Aorta (tissue), 5 donors: ENCODE measurements around the gene KRTAP5-2. TPM values are rescaled to one million over a fixed set of nuclear protein-coding genes. Genes with fewer than 3 reads are reported as not detected.

Source experiments
- ATAC-seq: fragments of 200-7000 bp; cut with Tn5 transposase; one replicate; pipeline ENCODE4 v1.9.1; 2022; ENCODE audit warnings: moderate library complexity; ENCODE audit not compliant: low FRiP score
- DNase-seq, 2 donors: peaks; one replicate each; pipeline ENCODE4 v3.0.0-alpha.2; 2020
- H3K27ac ChIP-seq, 2 donors: one replicate each; pipeline ENCODE4 v1.5.1; 2013; ENCODE audit warnings: low read length in 2 of 2, mild to moderate bottlenecking in 2 of 2, moderate library complexity in 2 of 2, control low read depth in 1 of 2, inconsistent platforms in 1 of 2, low read depth in 1 of 2
- H3K27me3 ChIP-seq, 2 donors: one replicate each; pipeline ENCODE4 v1.6.1; 2013; ENCODE audit warnings: control low read depth in 1 of 2, low read length in 1 of 2, mild to moderate bottlenecking in 1 of 2, moderate library complexity in 1 of 2; ENCODE audit not compliant: insufficient read depth in 2 of 2, control insufficient read depth in 1 of 2
- H3K36me3 ChIP-seq, 2 donors: one replicate each; pipeline ENCODE4 v1.6.1; 2013; ENCODE audit warnings: control low read depth in 1 of 2, low read length in 1 of 2, mild to moderate bottlenecking in 1 of 2; ENCODE audit not compliant: insufficient read depth in 2 of 2, control insufficient read depth in 1 of 2
- H3K4me1 ChIP-seq, 2 donors: one replicate each; pipeline ENCODE4 v1.6.1; 2013; ENCODE audit warnings: low read length in 2 of 2, control low read depth in 1 of 2, mild to moderate bottlenecking in 1 of 2, moderate library complexity in 1 of 2; ENCODE audit not compliant: insufficient read depth in 2 of 2, control insufficient read depth in 1 of 2
- H3K4me3 ChIP-seq, 2 donors: one replicate each; pipeline ENCODE4 v1.5.1; 2013; ENCODE audit warnings: low read length in 2 of 2, control low read depth in 1 of 2, mild to moderate bottlenecking in 1 of 2
- H3K9me3 ChIP-seq: one replicate; pipeline ENCODE4 v1.6.1; 2013; ENCODE audit warnings: mild to moderate bottlenecking, low read length; ENCODE audit not compliant: control insufficient read depth
- WGBS, 2 donors: extraction: QIAGEN DNeasy Blood & Tissue Kit; methylation state at CpG; one replicate each; pipeline ENCODE4 v1.1.7; 2013; 5-methylcytosine and 5-hydroxymethylcytosine counted together
- intact Hi-C, 2 donors: fragments of 100-400 bp; cut with DNase I; formaldehyde crosslinking; loops; one replicate each; pipeline versions ENCODE4 v1.14.2 to v1.15.0; 2022
- polyA plus RNA-seq, 2 donors: library from polyadenylated mRNA; stranded (reverse); fragments of 200-250 nt; gene quantifications; one replicate each; pipeline ENCODE4 v1.2.3, GENCODE V29; 2013
- total RNA-seq, 2 donors: library from RNA; stranded (reverse); fragmentation: NEBNext Ultra II Directional; extraction: Animal tissue kit (Norgen Biotek cat#: 25700); gene quantifications; one replicate each; pipeline ENCODE4 v1.2.1, GENCODE V29; 2021
- donor health status: healthy with polysubstance abuse.
- donor health status: Bipolar disorder and iron deficiency.
- donor health status: DM: no; HTN: no; CAD: no.
- donor health status: DM: no; HTN: no; CAD: no.
- donor health status: DM: yes; HTN: yes; CAD: no.

KRTAP5-2 gene
- total and polyA plus RNA-seq, 4 donors = not detected

- WGBS, 2 donors = 83 to 85% methylated on average over 14 of the region's 14 CpGs
- no peaks in the 10 kb centered on the region for H3K36me3 ChIP-seq
- no peak overlapping the region for H3K27ac ChIP-seq
- intact Hi-C loops = no loop called here
- no peaks in the 10 kb centered on the region for H3K27me3 ChIP-seq
- ATAC-seq (no peak), DNase-seq (no peak)
- no peaks in the 10 kb centered on the region for H3K4me1 ChIP-seq
- no peak overlapping the region for H3K4me3 ChIP-seq
- no peaks in the 10 kb centered on the region for H3K9me3 ChIP-seq
Observed at GRCh38 chr11:1562469-1563148, 35.5 kb downstream of the KRTAP5-2 start.

DNA sequence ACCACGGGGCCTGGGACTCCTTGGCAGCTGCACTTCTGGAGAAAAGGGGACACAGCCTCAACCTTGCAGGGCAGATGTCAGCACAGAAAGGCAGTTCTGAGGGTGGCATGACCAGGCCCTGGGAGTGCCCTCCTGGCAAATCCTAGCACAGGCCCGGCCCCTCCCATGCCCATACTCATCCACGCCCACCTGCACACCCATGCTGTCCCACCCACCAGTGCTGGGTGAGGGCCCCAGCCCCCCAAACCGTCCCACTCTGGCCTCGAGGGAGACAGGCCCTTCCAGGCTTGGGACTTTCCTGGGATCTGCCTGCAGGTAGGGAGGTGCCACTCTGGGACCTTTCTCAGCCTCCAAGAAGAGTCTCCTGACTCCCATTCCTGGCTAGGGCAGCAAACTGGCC is 36.1 kb downstream of the KRTAP5-2 start:
- DNase-seq (peak in 1 of 2 donors; percentile 44), ATAC-seq (no peak)
- 77 to 80% methylated on average over 5 of the region's 5 CpGs for WGBS, 2 donors
- peaks cover 0 to 3% of the 10 kb centered on the region in 2 donors for H3K36me3 ChIP-seq
- no peaks in the 10 kb centered on the region for H3K27me3 ChIP-seq
- H3K4me1 ChIP-seq = no peaks in the 10 kb centered on the region
- H3K27ac ChIP-seq = no peak overlapping the region
- H3K4me3 ChIP-seq = no peak overlapping the region
- intact Hi-C loops = no loop called here
- no peaks in the 10 kb centered on the region for H3K9me3 ChIP-seq

- Histone ChIP-seq H3K36me3 (peaks cover 0 to 3% of the 10 kb centered on the region in 2 donors), H3K27ac (no peak overlapping the region), H3K9me3 (no peaks in the 10 kb centered on the region), H3K4me3 (no peak overlapping the region), H3K4me1 (no peaks in the 10 kb centered on the region), H3K27me3 (no peaks in the 10 kb centered on the region)
- 88 to 94% methylated on average over 17 of the region's 17 CpGs for WGBS, 2 donors
- ATAC-seq (no peak), DNase-seq (peak in 1 of 2 donors; percentile 45)
- intact Hi-C loops = no loop called here
Observed at GRCh38 chr11:1561266-1561665, 36.8 kb downstream of the KRTAP5-2 start.

DNA sequence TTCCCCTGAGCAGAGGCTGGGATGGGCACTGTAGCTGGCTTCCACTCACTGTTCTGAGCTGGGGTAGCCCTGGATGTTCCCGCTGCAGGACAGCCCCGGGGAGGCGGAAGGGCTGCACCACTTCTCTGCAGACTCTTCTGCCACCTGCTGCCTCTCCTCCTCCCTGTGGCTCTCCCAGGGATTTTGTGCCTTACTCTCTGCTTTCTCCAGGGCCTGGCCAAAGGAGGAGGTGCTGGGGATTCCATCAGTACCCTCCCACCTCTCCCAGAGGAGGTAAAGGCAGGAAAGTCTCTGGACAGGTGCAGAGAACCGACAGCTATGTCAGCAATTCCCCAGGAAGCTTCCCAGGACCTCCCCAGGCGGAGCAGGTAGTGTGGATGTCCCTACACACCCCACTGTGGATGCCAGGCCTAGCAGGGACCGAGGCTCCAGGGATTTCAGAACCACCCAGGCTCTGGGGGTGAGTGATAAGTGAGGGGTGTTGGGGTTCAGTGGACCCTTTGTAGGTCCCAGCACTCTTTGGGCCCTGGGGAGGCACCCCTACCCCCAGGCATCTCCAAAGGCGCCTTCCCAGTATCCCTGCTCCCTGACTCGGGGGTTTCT is 37.3 kb downstream of the KRTAP5-2 start:
- Histone ChIP-seq H3K4me3 (no peak overlapping the region), H3K9me3 (no peaks in the 10 kb centered on the region), H3K4me1 (no peaks in the 10 kb centered on the region), H3K27me3 (no peaks in the 10 kb centered on the region), H3K27ac (no peak overlapping the region), H3K36me3 (peaks cover 0 to 3% of the 10 kb centered on the region in 2 donors)
- no peak for ATAC-seq
- intact Hi-C loops = no loop called here
- 89% methylated on average over 8 of the region's 8 CpGs for WGBS, 2 donors
- no peak for DNase-seq

DNA sequence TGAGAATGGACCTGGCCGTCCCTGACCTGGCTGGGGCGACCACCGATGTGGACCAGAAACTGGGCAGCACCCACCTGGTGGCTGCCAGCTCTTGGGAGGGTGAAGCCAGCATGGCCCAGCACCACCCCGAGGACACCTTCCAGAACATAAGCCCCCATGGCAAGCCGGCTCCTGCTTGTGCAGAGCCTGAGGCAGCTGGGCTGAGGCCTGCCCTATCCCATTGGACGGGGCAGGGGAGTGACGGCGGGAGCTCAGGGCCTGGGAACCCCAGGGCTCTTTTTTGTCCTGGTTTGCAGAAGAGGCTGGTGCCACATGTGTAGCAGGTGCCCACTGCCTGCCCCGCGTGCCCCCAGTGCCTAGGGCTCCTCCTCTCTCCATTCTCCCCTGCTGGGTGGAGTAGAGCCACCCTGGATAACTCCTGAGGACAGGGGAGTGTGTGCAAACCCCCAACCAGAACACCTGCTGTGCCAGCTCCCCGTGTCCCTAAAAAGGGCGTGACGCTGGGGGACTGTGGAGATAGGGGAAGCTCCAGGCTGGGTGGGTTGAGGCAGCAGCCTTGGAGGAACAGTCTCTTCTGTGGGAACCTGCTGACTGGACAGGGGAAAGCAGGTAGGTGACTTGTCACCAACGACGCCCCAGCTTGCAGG is 38.0 kb downstream of the KRTAP5-2 start:
- H3K4me3 ChIP-seq = no peak overlapping the region
- intact Hi-C loops = no loop called here
- no peaks in the 10 kb centered on the region for H3K27me3 ChIP-seq
- H3K27ac ChIP-seq = peak overlapping the region in 1 of 2 donors; percentile 13
- no peak for ATAC-seq
- 53 to 60% methylated on average over 15 of the region's 15 CpGs for WGBS, 2 donors
- no peaks in the 10 kb centered on the region for H3K9me3 ChIP-seq
- H3K36me3 ChIP-seq = peaks cover 0 to 3% of the 10 kb centered on the region in 2 donors
- DNase-seq = peak; percentile 40 to 77
- no peaks in the 10 kb centered on the region for H3K4me1 ChIP-seq

GRCh38 chr11:1559111-1559951 is 38.8 kb downstream of the KRTAP5-2 start:
- intact Hi-C loops = loop anchor here in 1 of 2 donors (5.0 kb wide), 1 partner anchor 268 kb away; no protein-coding TSS in a partner anchor
- 2 to 6% methylated on average over 27 to 29 of the region's 29 CpGs for WGBS, 2 donors
- Histone ChIP-seq H3K27ac (peak overlapping the region; percentile 96 to 97), H3K9me3 (no peaks in the 10 kb centered on the region), H3K4me1 (no peaks in the 10 kb centered on the region), H3K27me3 (no peaks in the 10 kb centered on the region), H3K36me3 (peaks cover 0 to 3% of the 10 kb centered on the region in 2 donors), H3K4me3 (no peak overlapping the region)
- peak; percentile 90 for ATAC-seq
- peak; percentile 96 to 98 for DNase-seq

- 23% methylated on average over 12 of the region's 12 CpGs for WGBS, 2 donors
- H3K4me1 ChIP-seq = no peaks in the 10 kb centered on the region
- H3K9me3 ChIP-seq = no peaks in the 10 kb centered on the region
- H3K4me3 ChIP-seq = no peak overlapping the region
- H3K36me3 ChIP-seq = peaks cover 0 to 3% of the 10 kb centered on the region in 2 donors
- H3K27me3 ChIP-seq = no peaks in the 10 kb centered on the region
- intact Hi-C loops = loop anchor here in 1 of 2 donors (5.0 kb wide), 1 partner anchor 269 kb away; no protein-coding TSS in a partner anchor
- peak overlapping the region; percentile 96 to 97 for H3K27ac ChIP-seq
- ATAC-seq (no peak), DNase-seq (no peak)
Observed at GRCh38 chr11:1558775-1559110, 39.4 kb downstream of the KRTAP5-2 start.
